Activated CD4-positive, CD25-positive, alpha-beta regulatory T cell treated with anti-CD3 and anti-CD28 coated beads, Interleukin-2, amount 50 U/mL, for 16 hours (primary cell): ENCODE results near the gene AMER2.

Source experiments
- DNase-seq: peaks from one replicate; pipeline ENCODE4 v3.0.0-alpha.2; 2020; ENCODE audit warnings: low read depth, low spot score

Gene AMER2

DNA sequence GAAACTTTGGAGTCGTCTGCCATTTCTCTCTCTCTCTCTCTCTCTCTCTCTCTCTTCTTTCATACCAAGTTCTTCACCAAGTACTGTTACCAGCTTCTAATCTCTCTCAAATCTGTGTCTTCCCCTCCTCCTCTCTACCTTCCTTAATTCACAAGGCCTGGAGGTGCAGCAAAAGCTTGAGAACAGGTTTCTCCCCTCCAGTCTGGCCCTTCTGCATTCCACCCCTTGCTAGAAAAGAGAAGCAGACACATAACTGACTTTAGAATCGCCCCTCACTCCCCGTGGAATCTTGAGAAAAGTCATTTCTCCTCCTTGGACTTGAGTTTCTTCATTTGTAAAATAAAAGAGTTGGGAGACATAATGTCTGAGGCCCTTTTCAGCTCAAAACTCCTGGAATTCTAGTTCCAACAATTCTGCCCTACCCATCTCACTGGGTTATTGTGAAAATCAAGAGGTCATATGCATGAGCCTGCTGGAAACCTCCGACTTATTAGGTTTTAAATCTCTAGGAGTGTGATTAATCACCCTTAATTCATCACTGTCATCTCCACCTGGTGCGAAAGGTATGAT lies 20.4 kb downstream of the AMER2 start:
- DNase-seq: no peak

DNA sequence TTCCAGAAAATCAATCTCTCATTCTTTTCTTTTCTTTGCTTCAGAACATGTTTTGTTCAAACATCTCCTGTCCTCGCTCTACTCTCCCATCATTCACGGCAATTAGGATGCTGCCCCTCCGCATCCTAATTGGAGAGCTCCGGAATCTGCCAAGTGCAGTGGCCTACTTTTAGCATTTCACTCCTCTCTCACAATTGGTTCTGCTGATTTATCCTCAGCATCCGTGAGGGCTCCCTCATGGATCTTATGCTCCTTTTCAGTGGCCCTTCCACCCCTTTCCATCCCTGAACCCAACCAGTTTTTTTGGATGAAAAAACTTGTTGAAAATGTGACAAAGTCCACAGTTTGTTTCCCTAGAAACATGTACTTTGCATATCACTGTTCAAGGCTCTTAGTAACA lies 22.4 kb downstream of the AMER2 start:
- DNase-seq: no peak

DNA sequence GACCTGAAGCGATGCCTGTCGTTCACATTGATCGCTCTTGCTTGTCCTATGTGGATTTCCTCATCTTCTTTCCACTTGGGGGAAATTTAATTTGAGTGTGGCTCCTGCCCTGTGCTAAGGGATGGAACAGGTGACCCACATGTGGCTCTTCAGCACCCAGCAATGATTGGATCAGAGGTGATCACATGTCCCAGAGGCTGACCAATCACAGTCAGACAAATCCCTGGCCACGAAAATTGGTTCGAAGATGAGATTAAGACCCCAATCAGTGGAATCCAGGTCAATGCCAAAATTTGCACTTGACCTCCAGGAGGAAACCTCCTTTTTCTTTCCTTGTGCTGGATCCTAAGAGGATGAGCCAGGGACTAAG lies 23.7 kb downstream of the AMER2 start:
- DNase-seq: no peak

DNA sequence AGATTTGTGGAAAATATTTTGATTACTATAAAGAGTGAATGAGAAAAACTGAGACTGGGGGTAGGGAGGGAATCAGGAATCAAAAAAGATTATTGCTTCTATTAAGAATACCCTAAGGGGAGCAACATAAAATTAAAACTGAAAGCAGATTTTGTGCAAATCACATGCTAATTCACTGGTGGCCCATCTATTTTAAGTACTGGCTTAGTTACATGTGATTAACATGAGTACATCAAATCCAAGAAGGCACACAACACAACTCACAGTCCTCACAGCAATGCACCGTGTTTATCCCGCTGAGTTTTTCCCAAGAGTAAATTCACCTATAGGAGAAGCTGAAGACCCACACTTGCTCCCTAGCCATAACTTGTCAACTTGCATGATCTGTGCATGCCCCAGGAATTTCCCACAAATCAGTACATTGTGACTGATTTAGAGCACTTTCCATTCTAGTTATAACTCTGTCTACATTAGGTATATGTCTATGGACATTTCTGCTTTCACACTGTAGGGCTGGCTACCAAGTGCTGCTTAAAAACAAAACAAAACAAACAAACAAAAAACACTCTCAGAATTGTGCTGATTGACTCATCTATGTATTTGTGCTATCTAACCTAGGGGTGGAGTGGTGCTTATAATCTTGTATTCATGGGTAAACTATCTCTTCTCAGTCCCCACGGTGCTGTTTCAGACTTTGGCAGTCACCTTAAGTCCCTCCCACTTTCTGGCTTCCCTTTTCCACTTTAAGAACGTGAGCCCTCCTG lies 24.3 kb downstream of the AMER2 start:
- DNase-seq: no peak

DNA sequence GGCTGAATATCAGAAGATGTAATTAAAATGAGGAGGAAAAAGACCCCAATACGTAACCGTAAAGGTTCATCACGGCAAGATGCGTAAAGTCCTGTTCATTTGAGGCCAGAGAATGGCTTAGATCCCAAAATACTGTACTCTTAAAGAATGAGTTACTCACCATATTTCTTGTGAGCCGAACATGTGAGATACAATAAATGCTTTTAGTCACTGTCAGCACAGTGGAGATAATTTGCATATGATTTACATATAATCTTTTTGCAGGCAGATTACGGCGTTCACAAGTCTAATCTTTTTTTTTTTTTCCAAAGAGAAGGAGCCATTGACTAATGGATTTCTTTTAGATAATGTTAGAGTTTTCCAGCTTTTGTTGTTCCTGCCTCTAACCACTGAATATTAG lies 28.4 kb downstream of the AMER2 start:
- no peak for DNase-seq

DNA sequence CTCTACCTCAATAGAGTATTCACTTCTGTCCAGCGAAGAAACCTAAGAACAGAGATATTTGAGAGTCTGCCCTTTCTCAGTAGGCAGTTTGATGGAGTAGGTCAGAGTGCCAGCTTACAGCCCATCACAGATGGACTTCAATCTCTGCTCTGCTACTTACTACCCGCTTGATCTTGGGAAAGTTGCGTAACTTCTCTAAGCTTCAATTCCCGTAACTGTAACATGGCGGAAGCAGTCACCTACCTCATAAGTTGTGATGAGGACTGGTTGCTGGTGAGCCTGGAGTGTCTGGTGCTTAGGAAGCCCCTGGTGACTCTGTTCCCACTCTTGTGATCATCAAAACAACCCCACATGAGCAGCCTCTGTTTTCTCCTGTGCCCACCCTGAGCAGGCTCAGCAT lies 31.0 kb downstream of the AMER2 start:
- no peak for DNase-seq

DNA sequence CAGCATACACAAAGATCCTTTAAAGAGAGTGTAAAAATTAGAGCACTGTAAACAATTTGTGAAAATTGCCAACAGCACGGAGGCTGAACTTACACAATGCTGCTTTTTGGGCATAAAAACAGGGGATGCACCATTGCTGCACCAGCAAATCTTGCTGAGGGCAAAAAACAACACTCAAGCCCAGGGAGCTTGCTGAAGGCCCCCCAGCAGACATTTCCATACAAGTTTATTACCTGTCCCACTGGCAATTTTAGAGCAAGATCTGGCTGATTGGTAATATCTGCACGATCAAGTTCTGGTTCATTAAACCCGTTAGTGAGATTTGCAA lies 34.3 kb downstream of the AMER2 start:
- no peak for DNase-seq

DNA sequence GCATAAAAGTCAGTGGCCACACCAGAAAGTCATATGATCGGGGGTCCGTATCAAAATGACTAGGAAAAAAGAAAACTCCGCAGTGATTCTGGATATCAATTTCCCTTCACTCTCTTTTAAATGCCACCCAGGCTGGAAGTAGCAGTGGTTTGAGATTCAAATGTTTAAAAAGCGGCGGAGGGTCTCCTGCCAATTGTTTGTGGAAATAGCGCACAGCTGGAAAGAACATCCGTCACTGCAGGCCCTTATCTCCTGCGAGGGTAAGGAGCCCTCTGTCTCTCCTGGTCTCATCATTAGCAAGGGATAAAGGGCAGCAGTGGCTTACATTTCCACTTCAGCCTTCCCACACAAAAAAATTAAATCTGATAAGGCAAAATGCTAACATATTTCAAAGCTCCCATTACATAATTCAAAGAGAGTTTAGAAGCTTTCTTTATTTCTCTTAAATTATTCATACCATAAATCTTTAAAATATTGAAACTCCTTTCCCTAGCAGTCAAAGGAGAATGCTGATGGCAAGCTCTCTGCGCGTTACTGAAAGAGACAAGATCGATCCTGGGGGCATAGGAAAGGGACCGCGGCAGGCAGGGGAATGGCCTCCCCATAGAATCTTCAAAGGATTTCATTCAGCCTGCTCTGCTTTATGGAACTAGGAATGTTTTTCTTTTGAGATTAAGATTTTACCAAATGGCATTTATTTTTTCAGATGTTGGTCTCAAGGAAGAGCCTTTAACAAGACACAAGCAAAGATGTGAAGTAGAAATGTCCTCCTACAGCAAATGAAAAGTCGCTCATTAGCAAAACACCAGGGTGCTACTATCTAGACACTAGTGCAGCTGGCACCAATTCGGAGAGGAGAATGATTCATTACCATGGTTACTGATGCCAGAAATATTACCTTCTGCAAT lies 35.0 kb downstream of the AMER2 start:
- DNase-seq: no peak

DNA sequence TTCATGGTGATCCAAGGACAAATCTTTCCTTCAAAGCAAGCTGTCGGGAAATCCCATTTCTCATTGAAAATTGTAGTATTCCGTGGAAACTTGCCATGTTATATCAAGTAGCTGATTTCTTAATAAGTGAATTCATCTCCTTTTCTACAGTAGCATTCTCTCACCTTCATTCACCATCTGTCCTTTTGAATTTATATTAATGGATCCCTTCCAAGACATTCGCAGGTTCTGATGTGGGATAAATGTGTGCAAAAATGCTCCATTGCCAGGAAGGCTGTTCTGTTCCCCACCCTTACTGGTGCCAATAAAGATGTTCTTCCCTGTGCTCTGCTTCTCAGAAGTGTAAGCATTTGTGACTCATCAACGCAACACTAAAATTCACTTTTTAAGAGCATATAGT lies 36.2 kb downstream of the AMER2 start:
- DNase-seq: no peak

DNA sequence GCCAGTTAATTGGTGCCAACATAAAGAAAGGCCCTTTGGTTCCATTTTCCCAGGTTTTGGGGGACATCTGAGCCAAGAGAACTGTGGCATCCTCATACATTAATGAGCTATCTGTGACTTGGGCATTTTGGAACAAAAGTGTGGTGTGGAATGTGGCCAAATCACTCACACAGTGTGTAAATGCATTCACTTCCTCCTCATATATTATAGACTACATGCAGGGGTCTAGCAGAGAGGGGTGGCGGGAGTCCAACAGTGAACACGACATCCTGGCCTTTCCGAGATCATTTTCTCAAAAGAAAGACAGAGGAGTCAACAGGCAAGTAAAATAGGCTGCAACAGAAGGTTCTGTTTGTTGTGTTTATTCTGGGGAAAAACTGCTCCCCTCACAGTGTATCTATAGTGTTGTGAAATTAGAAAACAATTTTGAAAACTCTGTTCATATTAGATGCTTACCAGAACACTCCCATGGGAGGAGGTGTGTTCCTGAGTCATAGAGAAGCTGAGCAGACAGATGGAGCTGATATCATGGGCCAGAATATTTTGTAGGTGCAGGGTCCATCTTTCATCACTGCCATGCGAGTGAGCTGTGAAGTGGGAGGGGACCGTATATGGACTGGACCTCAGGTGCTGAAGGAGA lies 39.2 kb downstream of the AMER2 start:
- DNase-seq: no peak

DNA sequence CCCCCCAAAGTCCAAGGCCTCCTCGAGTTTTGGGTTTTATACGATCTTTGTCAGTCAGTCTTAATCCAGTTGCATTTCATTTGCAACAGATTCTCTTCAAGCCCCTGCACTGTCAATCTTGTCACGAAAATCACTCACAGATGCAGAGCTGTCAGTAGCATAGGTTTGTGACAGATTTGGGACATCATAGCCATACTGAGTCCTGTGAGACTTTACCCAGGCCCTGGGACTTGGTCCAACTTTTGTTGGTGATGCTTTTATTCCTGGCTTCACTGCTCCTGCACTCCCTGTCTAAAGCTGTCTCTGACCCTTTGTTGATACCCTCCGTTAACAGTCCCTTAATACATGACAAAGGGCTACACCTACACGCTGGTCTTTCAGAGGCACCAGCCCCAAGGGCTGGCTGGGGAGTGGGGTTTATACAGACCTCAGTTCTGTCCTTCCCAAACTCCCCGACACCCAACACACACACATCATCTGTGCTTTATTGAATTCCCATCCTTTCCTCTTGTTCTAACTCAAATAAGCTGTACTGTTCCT lies 40.1 kb downstream of the AMER2 start:
- DNase-seq: no peak

DNA sequence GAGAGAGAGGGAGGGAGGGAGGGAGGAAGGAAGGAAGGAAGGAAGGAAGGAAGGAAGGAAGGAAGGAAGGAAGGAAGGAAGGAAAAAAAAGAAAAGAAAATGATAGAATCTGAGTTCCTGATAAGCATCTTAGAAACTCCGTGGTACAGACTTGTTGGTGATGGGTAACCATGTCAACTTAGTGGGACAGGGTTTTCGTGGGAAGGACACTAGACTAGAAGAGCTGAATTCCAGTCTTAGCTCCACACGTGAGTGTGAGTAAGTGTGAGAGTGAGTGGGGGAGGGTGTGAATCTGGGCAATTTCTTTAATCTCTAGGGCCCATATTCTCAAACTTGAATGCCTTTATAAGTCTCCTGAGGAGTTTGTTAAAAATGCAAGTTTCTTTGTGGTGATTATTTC lies 41.1 kb downstream of the AMER2 start:
- no peak for DNase-seq

DNA sequence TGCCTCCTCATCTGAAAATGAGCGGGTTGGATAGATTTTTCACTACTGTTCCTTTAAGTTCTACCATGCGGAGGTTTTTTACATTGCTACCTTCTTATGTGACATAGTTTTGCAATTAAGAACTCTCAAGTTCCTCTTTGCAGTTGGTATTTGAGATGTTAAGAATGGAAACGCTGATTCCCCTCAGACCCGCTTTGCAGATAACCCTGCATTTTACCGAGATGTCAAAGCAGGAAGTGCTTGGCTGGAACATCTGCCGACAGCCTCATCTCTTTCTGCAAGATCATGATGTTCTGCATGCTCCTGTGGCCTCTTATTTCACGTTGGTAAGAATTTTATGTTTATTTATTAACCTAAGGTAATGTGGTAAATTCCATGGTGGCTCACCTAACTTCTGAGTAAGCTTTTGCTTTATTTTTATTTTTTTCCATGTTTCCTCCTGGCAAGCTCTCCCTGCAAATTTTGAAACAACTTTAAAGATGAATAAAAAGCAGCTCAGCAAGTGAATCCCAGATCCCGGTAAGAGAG lies 53.6 kb downstream of the AMER2 start:
- no peak for DNase-seq

DNA sequence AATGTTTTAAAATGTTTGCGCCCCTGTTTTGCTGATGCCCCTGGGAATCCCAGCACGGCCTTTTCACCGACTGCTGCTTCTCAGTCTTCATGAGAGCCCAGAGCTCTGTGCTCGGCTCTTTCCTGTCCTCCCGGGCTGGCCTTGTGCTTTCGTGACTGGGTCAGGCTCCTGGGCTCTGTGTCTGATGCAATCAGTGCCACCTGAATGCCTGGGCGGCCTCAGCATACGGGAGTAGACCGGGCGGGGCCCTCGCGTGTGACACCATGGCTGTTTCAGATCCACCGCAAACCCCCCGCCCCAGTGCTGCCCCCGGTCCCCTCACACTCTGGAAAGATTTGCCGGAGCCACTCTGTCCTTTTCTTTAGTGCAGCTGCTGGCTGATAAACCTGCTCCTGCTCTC lies 54.8 kb downstream of the AMER2 start:
- DNase-seq: no peak

DNA sequence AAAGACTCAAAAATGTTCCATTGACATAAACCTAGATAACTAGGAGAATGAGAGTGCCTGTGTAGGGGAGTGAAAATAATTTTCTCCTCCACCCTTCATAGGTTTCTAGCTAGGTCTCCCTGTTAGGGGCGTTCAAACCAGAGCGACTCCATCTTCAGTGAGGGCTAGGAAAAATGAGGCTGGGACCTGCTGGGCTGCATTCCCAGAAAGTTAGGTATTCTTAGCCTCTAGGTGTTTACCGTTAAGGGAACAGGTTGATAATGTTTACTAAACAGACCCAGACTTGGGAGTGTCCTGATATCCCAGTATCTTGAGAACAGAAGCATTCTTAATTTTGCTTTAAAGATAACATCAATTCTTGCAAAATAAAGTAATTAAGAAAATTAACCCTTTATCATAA lies 56.0 kb downstream of the AMER2 start:
- no peak for DNase-seq

DNA sequence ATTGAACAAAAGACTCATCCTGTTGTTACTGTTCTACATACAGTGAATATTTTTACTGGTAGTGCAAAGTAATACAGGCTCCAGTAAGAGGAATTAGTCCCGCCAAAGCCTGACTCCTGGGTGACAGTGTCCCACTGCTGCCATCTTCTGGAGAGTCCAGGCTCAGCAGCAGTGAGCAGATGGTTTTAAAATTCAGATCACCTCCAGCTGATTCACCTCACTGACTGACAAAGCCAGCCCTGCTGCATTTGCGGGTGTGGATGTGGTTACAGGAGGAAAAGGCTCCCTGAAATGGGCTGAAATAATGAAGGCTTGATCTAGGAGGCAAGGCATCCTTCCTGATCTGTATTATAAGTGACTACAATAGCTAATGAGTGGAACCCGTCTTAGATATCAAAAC lies 57.9 kb downstream of the AMER2 start:
- peak; percentile 21 for DNase-seq

DNA sequence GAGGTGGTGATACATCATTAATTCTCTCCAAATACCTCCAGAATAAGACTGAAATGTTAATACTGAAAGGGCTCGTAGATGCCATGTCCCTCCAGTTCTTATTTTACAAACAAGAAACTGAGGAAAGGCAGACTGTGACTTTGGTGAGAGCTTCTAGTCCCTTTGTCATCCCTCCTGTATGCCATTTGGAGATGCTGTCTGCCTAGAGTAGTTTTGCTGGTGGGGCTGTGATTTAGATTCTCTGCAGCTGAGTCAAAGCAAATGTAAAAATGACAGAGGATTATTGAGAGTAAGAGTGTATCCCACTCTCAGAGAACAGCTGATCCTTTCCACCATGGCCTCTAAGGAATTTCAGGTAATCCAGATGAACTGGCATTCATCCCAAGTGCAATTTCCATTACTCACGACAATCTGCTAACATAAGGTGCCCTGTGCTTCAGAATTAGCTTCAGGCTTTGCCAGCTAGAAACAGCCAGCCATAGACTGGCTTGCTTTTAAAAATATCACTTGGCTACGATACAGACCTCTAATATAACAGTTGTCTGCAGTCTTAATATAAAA lies 59.3 kb downstream of the AMER2 start:
- no peak for DNase-seq
